Measurements from ENCODE around the gene PNKP. TPM values are rescaled to one million over a fixed set of nuclear protein-coding genes. Genes with fewer than 3 reads are reported as not detected.

Gene PNKP
- total RNA-seq, 2 donors from 2014 or later, result 170 to 196 TPM

GRCh38 chr19:49884760-49885159 lies 17.4 kb upstream of the PNKP start:
- Mint-ChIP-seq H3K27me3 (no peaks in the 10 kb centered on the region), H3K4me1 (peaks cover 7% of the 10 kb centered on the region), H3K4me3 (peak overlapping the region; percentile 12), H3K36me3 (ENCODE audit: low read depth) (peaks cover 2% of the 10 kb centered on the region), H3K27ac (peak overlapping the region; percentile 49)
- H3K9me3 ChIP-seq (ENCODE audit: control insufficient read depth, low read length, poor library complexity, severe bottlenecking), result no peaks in the 10 kb centered on the region
- ATAC-seq (no peak), DNase-seq (no peak)

GRCh38 chr19:49884109-49884508 lies 16.7 kb upstream of the PNKP start:
- no peak for ATAC-seq
- H3K27ac Mint-ChIP-seq, result peak overlapping the region; percentile 49
- H3K27me3 Mint-ChIP-seq, result no peaks in the 10 kb centered on the region
- no peaks in the 10 kb centered on the region for H3K9me3 ChIP-seq (ENCODE audit: control insufficient read depth, low read length, poor library complexity, severe bottlenecking)
- peaks cover 2% of the 10 kb centered on the region for H3K36me3 Mint-ChIP-seq (ENCODE audit: low read depth)
- no peak overlapping the region for H3K4me3 Mint-ChIP-seq
- H3K4me1 Mint-ChIP-seq, result peaks cover 7% of the 10 kb centered on the region
- no peak for DNase-seq

DNA sequence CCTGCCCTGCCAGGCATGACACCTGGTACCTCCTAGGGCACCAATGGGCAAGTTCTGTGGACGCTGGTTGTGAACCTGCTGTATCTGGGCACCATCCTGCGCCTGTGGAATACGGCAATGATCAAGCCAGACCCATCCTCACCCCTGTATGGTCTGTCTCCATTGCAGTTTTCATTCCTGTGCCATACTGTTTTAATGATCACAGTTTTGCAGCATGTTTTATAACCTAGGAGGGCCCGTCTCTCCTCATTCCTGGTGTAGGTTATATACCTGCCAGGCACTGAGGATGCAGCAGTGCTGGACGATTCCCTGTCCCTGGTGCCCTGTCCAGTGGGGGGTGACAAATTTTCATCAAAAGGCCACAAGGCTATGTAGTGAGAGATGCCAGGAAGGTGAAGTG lies 15.7 kb upstream of the PNKP start:
- Mint-ChIP-seq H3K4me3 (peak overlapping the region; percentile 65), H3K36me3 (ENCODE audit: low read depth) (peaks cover 2% of the 10 kb centered on the region), H3K4me1 (peaks cover 8% of the 10 kb centered on the region), H3K27ac (peak overlapping the region; percentile 88), H3K27me3 (no peaks in the 10 kb centered on the region)
- no peaks in the 10 kb centered on the region for H3K9me3 ChIP-seq (ENCODE audit: control insufficient read depth, low read length, poor library complexity, severe bottlenecking)
- DNase-seq (no peak), ATAC-seq (no peak)

GRCh38 chr19:49882643-49883042 lies 15.3 kb upstream of the PNKP start:
- peaks cover 5% of the 10 kb centered on the region for H3K36me3 Mint-ChIP-seq (ENCODE audit: low read depth)
- H3K4me1 Mint-ChIP-seq, result peaks cover 11% of the 10 kb centered on the region
- H3K4me3 Mint-ChIP-seq, result no peak overlapping the region
- no peak for DNase-seq
- peak overlapping the region; percentile 88 for H3K27ac Mint-ChIP-seq
- no peak for ATAC-seq
- no peaks in the 10 kb centered on the region for H3K9me3 ChIP-seq (ENCODE audit: control insufficient read depth, low read length, poor library complexity, severe bottlenecking)
- no peaks in the 10 kb centered on the region for H3K27me3 Mint-ChIP-seq

- no peaks in the 10 kb centered on the region for H3K9me3 ChIP-seq (ENCODE audit: control insufficient read depth, low read length, poor library complexity, severe bottlenecking)
- Mint-ChIP-seq H3K36me3 (ENCODE audit: low read depth) (peaks cover 5% of the 10 kb centered on the region), H3K27ac (peak overlapping the region; percentile 88), H3K4me1 (peaks cover 11% of the 10 kb centered on the region), H3K27me3 (no peaks in the 10 kb centered on the region), H3K4me3 (peak overlapping the region; percentile 58)
- ATAC-seq, result no peak
- no peak for DNase-seq
Observed at GRCh38 chr19:49881672-49882394, 14.5 kb upstream of the PNKP start.

DNA sequence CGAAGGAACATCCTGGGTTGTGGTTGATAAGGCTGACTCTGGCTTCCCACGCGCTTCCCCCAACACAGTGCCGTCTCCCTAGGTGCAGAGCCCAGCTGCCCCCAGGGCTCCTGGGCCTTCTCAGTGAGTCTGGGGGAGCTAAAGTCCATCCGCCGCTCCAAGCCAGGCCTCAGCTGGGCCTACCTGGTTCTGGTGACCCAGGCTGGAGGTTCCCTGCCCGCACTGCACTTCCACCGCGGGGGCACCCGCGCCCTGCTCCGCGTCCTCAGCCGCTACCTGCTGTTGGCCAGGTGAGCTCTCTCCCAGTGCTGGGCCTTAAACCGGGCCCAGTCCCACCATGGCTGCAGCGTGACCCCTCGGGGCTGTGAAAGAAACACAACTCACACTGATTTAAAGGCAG lies 13.8 kb upstream of the PNKP start:
- ATAC-seq (no peak), DNase-seq (no peak)
- Mint-ChIP-seq H3K4me1 (peaks cover 11% of the 10 kb centered on the region), H3K27ac (peak overlapping the region; percentile 88), H3K27me3 (no peaks in the 10 kb centered on the region), H3K36me3 (ENCODE audit: low read depth) (peaks cover 5% of the 10 kb centered on the region), H3K4me3 (peak overlapping the region; percentile 16)
- no peaks in the 10 kb centered on the region for H3K9me3 ChIP-seq (ENCODE audit: control insufficient read depth, low read length, poor library complexity, severe bottlenecking)

GRCh38 chr19:49880162-49880869 lies 12.9 kb upstream of the PNKP start:
- H3K27ac Mint-ChIP-seq, result no peak overlapping the region
- H3K27me3 Mint-ChIP-seq, result no peaks in the 10 kb centered on the region
- no peak for DNase-seq
- H3K4me1 Mint-ChIP-seq, result peaks cover 18% of the 10 kb centered on the region
- H3K9me3 ChIP-seq (ENCODE audit: control insufficient read depth, low read length, poor library complexity, severe bottlenecking), result no peaks in the 10 kb centered on the region
- H3K4me3 Mint-ChIP-seq, result peak overlapping the region; percentile 25
- H3K36me3 Mint-ChIP-seq (ENCODE audit: low read depth), result peaks cover 3% of the 10 kb centered on the region
- ATAC-seq, result no peak

DNA sequence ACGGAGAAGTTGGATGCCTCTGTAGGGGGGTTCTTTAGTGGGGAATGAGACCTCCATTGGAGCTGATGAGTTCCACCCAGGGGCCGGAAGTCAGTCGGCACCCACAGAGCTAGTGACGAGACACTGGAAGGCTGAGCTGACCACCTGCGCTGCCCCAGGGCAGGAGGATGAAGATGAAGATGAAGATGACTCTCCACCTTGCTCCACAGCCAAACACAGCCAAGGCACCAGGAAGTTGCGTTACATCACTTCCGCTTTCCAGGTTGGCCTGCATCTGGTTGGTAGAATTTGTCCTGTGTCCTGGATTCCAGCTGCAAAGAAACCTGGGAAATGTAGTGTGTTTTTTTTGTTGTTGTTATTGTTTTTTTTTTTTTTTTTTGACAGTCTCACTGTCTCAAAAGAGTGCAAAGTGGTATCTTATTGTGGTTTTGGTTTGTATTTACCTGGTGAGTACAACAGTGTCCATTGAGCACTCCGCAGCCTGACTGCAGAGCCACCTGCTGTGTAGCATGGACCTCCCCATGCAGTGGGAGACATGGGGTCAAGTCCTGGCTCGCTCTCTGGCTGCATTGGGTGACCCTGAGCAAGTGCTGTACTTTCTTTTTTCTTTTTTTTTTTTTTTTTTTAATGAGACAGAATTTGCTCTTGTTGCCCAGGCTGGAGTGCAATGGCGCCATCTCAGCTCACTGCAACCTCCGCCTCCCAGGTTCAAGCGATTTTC lies 12.0 kb upstream of the PNKP start:
- Mint-ChIP-seq H3K4me1 (peaks cover 22% of the 10 kb centered on the region), H3K27me3 (no peaks in the 10 kb centered on the region), H3K27ac (no peak overlapping the region), H3K36me3 (ENCODE audit: low read depth) (peaks cover 3% of the 10 kb centered on the region), H3K4me3 (peak overlapping the region; percentile 47)
- DNase-seq (no peak), ATAC-seq (no peak)
- no peaks in the 10 kb centered on the region for H3K9me3 ChIP-seq (ENCODE audit: control insufficient read depth, low read length, poor library complexity, severe bottlenecking)

GRCh38 chr19:49878744-49879070 lies 11.3 kb upstream of the PNKP start:
- Mint-ChIP-seq H3K4me3 (no peak overlapping the region), H3K27me3 (no peaks in the 10 kb centered on the region), H3K36me3 (ENCODE audit: low read depth) (peaks cover 3% of the 10 kb centered on the region), H3K27ac (no peak overlapping the region), H3K4me1 (peaks cover 22% of the 10 kb centered on the region)
- DNase-seq (no peak), ATAC-seq (no peak)
- no peaks in the 10 kb centered on the region for H3K9me3 ChIP-seq (ENCODE audit: control insufficient read depth, low read length, poor library complexity, severe bottlenecking)

- H3K4me3 Mint-ChIP-seq, result no peak overlapping the region
- H3K27ac Mint-ChIP-seq, result no peak overlapping the region
- peaks cover 24% of the 10 kb centered on the region for H3K4me1 Mint-ChIP-seq
- ATAC-seq, result peak; percentile 68
- H3K9me3 ChIP-seq (ENCODE audit: control insufficient read depth, low read length, poor library complexity, severe bottlenecking), result no peaks in the 10 kb centered on the region
- no peaks in the 10 kb centered on the region for H3K27me3 Mint-ChIP-seq
- H3K36me3 Mint-ChIP-seq (ENCODE audit: low read depth), result peaks cover 3% of the 10 kb centered on the region
- DNase-seq, result peak; percentile 98 to 99 (median 98)
Observed at GRCh38 chr19:49877879-49878743, 10.7 kb upstream of the PNKP start.

DNA sequence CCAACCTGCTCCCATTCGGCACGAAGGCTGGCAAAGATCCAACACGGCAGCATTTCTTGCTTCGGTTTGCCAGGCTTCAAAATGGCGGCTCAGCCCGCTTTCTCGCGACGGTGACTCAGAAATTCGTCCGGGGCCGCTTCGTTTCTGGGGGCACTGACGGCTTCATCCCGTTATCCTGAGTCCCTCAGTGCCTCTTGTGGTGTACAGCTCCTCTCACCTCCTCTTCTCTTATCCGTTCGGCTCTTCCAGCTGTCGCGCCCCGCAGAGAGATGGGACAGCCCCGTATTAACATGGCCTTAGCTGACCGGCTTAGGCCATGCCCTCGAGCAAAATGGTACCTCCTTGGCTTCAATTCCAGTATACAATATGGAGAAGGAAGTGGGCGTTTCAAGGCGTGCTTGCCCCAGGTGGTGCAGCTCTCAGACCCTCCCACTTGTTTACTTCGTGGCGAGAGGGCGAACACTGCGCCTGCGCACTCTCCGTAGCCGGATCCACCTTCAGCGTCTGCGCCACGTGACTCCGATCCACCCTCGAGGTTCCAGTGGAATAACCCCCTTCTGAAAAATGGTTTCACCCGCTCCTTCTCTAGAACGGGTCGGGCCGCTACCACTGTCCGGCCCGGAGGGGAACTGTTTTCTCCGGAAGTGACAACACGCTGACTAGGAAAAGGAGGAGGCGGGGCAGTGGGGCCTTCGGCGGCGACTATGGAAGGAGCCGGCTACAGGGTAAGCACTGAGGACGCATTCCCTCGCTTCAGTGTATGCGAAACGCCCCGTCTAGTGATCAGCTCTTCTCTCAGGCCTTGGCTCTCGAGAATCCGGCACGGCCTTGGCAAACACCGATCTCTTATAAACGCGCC lies 9.9 kb upstream of the PNKP start, which contains the start of the genes AKT1S1 and TBC1D17:
AKT1S1 (minus strand) TSS at position 336 of the 859 bp plus-strand sequence. CDS start 4,060 bp downstream, outside the sequence.
TBC1D17 (plus strand) TSS at position 683 of the 859 bp plus-strand sequence; CDS start at position 705, 22 bp downstream.
- no peak within 1 kb of the TSS for H3K27ac Mint-ChIP-seq
- ATAC-seq (peak; percentile 69), DNase-seq (peak; percentile 92 to 97 (median 93))
- peaks cover 3% of the 10 kb centered on the region for H3K36me3 Mint-ChIP-seq (ENCODE audit: low read depth)
- no peaks in the 10 kb centered on the region for H3K27me3 Mint-ChIP-seq
- no peak within 1 kb of the TSS for H3K4me3 Mint-ChIP-seq
- H3K9me3 ChIP-seq (ENCODE audit: control insufficient read depth, low read length, poor library complexity, severe bottlenecking), result no peaks in the 10 kb centered on the region
- peaks cover 24% of the 10 kb centered on the region for H3K4me1 Mint-ChIP-seq
